ENCODE data around the gene DYNC1I1.

The DYNC1I1 gene

DNA sequence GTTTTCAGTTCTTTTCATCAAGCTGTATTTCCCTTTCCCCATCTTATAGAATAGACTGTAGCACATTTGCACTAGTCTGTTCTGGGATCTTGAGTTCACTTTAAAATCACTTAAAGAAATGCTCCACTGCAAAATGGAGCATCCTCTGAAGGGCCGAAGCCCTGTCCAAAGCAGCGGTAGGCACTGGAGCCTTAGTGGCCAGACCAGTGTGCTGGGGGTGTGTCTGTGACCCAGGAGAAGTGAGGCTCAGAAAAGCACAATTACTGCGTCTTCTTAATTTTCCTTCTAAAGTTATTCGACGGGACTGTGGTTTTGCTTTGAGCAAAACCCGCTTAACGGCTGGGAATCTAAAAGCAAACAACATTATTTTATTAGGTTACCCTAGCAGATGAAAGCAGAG, 343.8 kb downstream of the DYNC1I1 start:
- TF ChIP-seq ZFX (IDR thresholded peaks at IDR 0.05) (no peak), CTCF (conservative IDR thresholded peaks at IDR 0.05) (no peak)
- H3K27ac ChIP-seq, result no peak overlapping the region

DNA sequence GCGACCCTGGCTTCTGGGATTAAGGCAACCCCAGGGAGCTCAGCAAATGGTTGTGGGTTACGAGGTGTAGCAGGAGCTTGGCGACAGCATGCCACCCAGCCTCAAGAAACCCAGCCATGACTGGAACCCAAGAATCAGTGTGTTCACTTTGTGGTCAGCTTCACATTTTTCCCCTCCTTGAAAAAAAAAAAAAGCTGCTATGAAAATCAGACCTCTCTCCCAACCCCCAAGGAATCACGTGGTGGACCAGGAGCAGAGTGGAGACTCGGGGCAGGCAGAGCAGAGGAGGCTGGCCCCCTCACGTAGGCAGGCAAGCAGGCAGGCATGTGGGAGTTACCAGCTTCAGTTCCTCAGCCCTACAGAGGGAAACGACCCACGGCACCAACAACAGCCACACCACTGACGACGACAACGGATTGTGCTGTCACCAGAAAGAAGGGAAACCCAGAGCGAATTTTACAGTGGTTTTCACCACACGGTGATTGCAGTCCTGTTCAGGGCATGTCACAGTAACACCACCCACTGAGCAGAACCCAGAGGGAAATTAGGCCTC, 346.2 kb downstream of the DYNC1I1 start:
- TF ChIP-seq CTCF (conservative IDR thresholded peaks at IDR 0.05) (no peak), ZFX (IDR thresholded peaks at IDR 0.05) (no peak)
- H3K27ac ChIP-seq, result no peak overlapping the region

GRCh38 chr7:96120445-96121225, 348.3 kb downstream of the DYNC1I1 start:
- TF ChIP-seq ZFX (IDR thresholded peaks at IDR 0.05) (no peak), CTCF (conservative IDR thresholded peaks at IDR 0.05) (no peak)
- no peak overlapping the region for H3K27ac ChIP-seq

DNA sequence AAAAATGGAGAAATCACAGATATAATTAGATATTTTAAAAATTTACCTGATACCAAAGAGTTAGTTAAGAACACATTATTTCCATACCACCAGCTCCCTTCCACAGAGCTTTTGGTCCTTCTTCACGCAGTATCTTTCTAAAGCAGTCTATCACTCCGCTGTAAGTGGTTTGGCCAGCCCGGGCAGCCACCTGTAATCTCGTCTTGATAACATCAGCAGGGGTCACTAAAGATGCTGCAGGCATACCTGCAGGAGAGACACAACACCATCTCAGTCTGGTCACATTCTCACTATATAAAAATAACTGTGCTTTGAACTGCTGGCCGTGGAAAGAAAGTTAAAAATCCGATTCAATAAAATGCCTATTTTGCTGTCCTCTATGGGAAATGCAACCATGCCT, 349.4 kb downstream of the DYNC1I1 start:
- no peak overlapping the region for H3K27ac ChIP-seq
- TF ChIP-seq CTCF (conservative IDR thresholded peaks at IDR 0.05) (no peak), ZFX (IDR thresholded peaks at IDR 0.05) (no peak)

DNA sequence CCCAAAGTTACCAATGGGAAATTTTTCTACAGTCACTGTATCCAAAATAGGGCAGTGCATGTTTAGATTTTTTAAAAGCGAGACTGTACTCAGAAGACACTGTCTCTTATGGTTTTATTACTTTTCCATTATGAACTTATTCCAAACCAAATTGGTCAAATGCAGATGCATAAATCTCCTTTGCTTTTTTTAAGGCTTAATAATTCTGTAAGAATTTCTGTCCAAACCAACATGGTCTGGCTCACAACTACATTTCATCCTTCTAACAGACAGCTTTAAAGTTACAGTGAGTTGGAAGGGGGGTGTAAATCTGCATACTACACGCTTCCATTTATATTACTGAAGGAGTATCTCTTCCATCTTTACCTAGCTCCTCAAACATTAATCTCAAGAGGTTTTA, 350.4 kb downstream of the DYNC1I1 start:
- no peak overlapping the region for H3K27ac ChIP-seq
- no peak for TF ChIP-seq ZFX (IDR thresholded peaks at IDR 0.05)
- TF ChIP-seq CTCF (conservative IDR thresholded peaks at IDR 0.05), result no peak

- no peak overlapping the region for H3K27ac ChIP-seq
- TF ChIP-seq ZFX (IDR thresholded peaks at IDR 0.05) (no peak), CTCF (conservative IDR thresholded peaks at IDR 0.05) (no peak)
Observed at GRCh38 chr7:96126382-96126781, 354.0 kb downstream of the DYNC1I1 start.

DNA sequence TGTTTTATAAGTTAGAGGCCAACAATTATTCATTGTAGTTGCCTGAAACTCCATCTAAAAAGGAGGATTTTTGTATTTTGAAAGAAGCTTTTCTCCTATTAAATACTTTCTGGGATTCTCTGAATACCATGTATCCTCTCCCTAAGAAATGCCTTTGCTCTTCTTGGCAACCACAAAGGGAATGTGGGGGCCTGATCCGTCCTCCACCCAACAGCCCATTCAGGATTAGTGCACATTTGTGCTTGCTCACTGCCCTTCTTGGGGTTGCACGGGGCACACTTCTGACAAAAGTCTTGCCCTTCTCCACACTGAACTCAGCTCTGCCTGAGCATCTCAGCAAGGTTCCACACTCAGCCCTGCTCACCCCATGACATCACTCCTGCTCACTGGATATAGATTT, 355.4 kb downstream of the DYNC1I1 start:
- no peak overlapping the region for H3K27ac ChIP-seq
- TF ChIP-seq CTCF (conservative IDR thresholded peaks at IDR 0.05) (no peak), ZFX (IDR thresholded peaks at IDR 0.05) (no peak)
